NCI-H2227 (cell line): ENCODE measurements around the gene RALGAPA1.
"Not testable (repeated sequence)": the region's sequence is repeated elsewhere in the genome, so short reads cannot be mapped to it uniquely, and the experiment has no call there.

ENCODE experiments used
- DNase-seq: peaks from one replicate; lab custom pipeline; 2025; ENCODE audit not compliant: unreplicated experiment; lab: John Stamatoyannopoulos, UW

RALGAPA1 gene

DNA sequence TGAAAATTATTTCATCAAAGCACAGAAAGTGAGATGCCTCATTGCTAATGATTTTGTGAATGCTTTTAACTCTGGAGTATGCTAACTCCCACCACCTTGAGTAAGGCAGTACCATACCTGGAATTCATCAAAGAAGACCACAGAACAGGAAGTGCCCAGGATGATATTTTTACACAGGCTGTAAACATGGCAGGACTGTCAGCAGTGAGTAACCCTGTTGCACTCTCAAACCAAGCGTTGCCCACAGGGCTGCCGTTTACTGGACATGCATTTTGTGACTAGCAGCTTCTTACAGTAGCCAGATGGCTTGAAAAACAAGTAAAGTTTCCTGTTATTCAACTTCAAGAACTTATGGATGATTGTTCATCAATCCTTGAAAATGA is 42.4 kb downstream of the RALGAPA1 start:
- no peak for DNase-seq

DNA sequence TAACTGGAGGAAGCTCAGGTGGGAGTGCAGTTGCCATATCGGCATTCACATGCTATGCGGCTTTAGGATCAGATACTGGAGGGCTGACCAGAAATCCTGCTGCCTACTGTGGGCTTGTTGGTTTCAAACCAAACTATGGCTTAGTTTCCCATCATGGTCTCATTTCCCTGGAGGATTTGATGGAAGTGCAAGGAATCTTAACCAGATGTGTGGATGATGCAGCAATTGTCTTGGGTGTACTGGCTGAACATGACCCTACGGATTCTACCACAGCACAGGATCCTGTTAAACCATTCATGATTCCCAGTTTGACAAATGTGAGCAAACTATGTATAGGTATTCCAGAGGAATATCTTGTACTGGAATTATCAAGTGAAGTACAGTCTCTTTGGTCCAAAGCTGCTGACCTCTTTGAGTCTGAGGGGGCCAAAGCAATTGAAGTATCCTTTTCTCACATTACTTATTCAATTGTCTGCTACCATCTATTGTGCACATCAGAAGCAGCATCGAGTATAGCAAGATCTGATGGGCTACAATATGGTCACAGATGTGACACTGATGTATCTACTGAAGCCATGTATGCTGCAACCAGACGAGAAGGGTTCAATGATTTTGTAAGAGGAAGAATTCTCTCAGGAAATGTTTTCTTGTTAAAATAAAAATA is 42.9 kb downstream of the RALGAPA1 start:
- no peak for DNase-seq

DNA sequence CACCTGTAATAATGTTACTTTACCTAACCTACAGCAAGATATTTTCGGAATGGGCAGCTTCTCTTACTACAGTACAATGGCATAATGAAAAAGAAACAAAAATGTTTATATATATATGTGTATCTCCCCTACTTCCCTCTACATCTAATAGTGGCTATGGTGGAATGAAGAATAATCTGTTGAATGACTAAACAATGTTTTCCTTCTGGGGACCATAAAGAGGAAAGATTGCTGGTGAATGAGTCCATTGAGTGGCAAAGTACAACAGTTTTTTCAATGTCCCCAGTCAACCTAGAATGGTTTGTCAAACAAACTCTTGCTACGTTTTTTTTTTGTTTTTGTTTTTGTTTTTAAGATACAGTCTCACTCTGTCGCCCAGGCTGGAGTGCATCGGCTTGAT is 47.2 kb downstream of the RALGAPA1 start:
- no peak for DNase-seq

DNA sequence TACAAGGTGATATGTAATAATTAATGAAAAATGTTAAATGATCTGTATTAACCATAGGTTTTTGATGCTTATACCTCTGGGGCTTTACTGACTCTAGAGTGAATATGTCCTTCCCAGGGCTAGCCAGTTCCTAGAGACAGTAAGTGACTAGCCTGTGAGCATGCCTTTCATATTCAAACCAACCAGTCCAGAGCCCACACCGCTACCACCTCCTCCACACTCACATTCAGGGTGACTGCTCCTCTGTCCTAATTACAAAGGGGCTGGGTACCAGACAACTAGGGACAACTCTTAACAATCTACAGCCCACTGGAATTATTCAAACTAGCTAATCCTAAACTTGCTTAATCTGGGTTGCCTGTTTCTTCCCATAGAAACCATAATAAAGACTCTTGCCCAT is 49.0 kb downstream of the RALGAPA1 start:
- DNase-seq = no peak

DNA sequence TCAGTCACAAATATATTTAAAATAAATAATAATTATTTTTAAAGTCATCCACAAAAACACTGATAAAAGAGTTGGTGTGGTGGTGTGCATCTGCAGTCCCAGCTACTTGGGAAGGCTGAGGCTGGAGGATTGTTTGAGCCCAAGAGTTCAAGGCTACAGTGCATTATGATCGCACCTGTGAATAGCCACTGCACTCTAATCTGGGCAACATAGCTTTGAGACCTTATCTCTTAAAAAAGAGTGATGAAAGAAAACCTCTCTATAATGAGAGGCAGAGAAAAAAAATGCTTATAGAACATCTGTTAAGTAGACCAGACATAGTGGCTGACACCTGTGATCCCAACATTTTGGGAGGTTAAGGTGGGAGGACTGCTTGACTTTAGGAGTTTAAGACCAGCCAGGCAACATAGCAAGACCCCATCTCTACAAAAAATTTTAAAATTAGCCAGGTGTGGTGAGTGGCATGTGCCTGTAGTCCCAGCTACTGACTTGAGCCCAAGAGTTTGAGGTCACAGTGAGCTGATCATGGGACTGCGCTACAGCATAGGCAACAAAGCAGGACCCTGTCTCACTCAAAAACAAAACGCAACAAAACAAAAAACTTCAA is 50.5 kb downstream of the RALGAPA1 start:
- DNase-seq = no peak

DNA sequence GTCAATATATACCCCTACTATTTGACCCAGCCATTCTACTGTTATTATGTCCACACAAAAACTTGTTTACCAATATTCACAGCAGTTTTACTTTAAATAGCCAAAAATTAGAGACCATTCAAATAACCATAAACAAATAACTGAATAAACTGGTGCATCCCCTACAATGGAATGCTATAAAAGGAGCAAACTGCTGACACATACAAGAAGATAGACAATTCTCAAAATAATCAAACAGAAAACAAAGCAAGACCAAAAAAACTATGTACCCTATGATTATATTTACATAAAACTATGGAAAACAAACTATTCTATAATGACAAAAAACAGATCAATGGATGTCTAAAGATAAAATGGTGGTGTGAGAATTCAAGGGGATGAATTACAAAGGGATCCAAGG is 54.4 kb downstream of the RALGAPA1 start:
- no peak for DNase-seq

DNA sequence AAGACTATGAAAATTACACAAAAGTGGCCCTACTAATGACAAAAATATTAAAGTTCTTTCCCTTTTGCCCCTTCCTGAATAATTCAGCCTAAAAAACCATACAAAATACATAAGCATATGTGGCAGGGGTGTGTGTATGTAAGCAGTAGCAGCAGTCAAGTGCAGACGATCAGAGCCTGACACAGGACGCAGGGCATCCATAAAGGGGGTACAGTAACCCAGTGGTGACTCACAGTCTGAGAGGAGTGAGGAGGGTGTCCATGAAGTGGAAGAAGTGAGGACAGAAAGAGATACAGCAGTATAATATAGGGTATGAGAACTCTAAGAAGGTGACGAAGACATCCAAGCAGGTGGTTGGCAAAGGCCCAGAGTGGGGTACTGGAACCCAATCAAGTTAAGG is 56.7 kb downstream of the RALGAPA1 start:
- no peak for DNase-seq

DNA sequence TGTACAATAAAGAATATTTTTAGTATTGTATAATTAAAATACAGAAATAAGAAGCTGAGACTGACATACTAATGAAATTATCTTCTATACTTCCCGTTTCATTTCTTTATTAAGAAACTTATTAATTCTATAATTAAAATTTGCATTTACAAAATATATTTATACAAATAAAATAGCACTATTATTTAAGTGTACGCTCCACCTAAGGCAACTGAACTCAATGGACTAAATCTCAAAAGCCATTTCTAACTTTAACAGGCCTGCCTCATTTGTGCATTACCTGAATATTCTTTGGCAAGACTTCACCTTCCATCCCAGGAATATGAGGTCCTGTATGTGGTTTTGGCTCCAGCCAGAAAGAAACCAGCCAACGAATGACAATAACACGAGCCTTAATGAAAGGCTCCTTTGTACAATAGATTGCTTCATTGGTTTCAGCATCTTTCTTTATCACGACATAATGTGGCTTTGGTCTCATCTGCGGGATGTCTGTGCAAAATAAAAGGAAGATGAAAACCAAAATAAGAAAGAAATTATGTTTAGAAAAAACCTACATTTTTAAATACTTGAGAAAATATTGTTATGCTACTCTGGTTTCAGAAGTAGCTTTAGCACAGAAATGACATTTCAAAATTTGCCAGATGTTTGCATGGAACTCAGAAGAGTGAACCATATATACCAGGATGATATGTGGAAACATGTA is 58.7 kb downstream of the RALGAPA1 start:
- DNase-seq = no peak

DNA sequence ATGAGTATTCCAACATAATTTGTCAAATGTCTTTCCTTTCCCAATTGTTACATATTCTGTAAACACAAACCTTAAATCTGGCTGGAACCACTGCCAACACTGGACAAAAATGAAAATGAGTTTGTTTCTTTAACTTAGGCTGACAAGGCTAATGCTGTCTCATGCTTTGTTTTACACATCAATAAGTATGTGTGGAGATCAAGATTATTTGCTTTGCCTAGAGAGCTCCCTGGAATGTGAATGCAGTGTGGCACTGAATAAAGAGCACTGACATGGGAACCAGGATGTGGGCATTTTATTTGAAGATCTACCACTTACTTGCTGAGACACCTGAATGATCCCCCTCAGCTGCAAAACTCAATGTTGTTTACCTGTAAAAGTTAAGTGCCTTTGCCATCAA is 61.7 kb downstream of the RALGAPA1 start:
- no peak for DNase-seq

DNA sequence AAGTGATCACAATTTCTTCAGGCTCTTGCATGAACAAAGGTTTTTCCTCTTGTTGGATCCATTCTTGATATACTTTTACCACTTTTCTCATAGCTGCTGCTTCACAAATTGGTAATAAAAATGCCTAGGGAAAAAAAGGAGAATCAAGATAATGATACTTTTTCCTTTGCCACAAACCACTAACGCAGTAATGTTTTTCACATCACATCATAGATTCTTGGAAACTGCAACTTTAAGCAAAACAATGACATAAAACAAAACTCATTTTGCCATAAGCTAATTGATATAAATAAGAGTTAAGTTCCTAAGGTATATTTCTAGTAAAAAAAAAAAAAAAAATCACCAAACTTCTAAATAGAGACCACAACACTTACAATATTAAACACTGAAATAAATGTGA is 66.7 kb downstream of the RALGAPA1 start:
- no peak for DNase-seq

DNA sequence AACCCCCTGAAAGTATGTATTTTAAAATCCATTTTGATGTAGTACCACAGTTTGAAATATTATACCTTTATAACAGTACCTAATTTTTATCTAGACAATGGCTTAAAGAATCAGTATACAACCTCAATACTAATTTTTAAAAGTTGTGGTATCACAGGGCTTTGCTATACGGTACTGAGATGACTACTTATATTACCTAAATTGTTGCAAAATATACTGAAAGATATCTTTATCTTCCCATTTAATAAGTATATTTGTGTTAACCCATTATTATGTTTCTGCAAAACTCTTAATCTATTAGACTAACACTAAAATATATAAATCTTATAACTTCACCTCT is 67.1 kb downstream of the RALGAPA1 start:
- DNase-seq = no peak

DNA sequence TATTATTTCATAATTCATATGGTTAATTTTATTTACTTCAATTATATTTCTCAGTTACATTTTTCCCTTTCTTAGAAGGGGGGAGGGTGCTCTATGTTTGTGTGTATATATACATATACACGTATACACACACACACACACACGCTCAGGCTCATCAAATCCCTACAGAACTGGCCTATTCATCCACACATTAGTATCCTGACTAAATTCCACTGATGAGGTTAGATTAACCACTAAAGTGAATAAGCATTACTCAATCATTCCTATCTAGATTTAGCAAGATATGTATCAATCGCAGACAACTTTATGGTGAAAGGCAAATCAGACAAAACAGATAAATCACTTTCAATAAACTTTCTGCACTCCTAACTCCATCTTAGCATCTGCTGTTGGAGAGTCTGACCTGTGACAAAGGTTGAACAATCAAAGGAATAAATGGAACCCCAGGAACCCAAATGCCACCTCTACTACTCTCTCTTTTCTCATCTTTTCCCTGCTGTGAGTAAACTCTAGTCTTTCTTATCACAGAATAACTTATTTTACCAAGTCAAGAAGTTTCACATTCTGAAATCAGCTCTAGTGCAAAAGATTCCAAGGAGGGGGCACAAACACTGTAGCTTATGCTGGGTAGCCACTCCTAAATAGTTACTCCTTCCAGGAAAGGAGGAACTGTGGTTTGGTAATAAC is 67.6 kb downstream of the RALGAPA1 start:
- no peak for DNase-seq

DNA sequence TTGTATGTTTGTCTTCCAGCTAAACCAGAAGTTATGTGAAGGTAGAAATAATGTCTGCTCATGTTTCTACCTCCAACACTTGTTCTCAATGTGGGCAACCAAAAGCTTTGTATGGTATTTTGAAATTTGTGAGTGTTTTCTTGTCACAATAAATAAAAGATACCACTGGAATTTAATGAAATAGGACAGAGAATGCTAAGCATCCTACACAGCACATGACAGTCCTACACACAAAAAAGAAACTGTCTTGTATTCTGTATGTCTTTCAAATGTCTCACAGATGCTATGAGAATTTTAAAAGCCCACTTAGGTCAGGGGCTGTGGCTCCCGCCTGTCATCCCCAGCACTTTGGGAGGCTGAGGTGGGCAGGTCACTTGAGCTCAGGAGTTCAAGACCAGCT is 68.9 kb downstream of the RALGAPA1 start:
- DNase-seq = no peak

DNA sequence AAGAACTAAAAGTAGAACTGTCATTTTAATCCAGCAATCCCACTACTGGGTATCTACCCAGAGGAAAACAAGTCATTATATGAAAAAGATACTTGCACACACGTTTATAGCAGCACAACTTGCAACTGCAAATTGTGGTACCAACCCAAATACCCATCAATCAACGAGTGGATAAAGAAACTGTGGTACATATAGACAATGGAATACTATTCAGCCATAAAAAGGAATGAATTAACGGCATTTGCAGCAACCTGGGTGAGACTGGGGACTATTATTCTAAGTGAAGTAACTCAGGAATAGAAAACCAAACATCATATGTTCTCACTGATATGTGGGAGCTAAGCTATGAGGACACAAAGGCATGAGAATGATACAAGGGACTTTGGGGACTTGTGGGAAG is 73.9 kb downstream of the RALGAPA1 start:
- not testable (repeated sequence) for DNase-seq

DNA sequence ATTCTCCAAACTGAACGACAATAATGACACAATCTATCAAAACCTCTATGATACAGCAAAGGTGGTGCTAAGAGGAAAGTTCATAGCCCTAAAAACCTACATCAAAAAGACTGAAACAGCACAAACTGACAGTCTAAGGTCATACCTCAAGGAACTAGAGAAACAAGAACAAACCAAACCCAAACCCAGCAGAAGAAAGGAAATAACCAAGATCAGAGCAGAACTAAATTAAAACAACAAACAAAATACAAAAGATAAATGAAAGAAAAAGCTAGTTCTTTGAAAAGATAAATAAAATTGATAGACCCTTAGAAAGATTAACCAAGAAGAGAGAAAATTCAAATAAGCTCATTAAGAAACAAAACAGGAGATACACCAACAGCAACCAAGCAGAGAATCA is 75.6 kb downstream of the RALGAPA1 start:
- DNase-seq = not testable (repeated sequence)

DNA sequence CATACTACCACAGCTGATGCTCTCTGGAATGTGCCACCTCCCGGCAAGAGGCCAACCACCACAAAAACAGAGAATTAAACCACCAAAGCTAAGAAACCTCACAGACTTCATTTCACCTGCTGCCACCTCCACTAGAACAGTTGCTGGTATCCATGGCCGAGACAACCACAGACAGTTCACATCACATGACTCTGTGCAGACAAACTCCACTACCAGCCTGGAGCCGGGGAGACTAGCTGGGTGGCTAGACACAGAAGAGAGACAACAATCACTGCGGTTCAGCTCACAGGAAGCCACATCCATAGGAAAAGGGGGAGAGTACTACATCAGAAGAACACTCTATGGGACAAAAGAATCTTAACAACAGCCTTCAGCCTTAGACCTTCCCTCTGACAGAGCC is 78.2 kb downstream of the RALGAPA1 start:
- no peak for DNase-seq

DNA sequence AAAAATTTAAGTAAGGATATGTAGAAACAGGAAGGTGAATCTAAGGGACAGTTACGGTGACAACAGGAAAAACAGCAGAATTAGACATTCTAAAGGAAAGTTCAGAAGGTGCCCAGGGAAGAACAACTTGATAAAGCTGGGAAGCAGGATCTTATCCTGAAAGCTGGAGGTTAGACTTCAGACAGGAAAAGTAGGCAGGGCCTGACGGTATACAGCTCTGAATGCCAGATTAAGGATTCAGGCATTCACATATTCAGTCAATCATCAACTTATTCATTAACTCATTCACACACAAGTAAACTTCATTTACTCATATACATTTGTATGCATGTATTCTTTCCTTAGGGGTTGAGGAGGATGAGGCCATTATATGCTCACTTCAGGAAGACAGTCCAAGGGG is 81.3 kb downstream of the RALGAPA1 start:
- no peak for DNase-seq

DNA sequence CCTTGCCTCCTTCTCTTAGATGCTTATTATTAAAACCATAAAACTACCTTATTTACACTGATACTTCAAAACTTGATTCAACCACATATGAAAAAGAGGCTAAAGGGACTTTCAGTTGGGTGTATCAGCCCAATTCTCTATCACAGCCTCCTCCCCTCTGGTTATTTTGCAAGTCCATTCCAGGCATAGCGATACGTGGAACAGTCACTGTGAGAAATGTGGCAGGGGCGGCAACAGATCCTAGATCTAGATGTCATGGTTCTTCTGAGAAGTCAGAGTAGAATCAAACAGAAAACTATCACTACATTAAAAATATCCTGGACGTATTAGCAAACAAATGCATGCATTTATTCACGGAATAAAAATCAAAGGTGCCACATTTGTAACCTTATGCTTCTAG is 83.2 kb downstream of the RALGAPA1 start:
- no peak for DNase-seq

DNA sequence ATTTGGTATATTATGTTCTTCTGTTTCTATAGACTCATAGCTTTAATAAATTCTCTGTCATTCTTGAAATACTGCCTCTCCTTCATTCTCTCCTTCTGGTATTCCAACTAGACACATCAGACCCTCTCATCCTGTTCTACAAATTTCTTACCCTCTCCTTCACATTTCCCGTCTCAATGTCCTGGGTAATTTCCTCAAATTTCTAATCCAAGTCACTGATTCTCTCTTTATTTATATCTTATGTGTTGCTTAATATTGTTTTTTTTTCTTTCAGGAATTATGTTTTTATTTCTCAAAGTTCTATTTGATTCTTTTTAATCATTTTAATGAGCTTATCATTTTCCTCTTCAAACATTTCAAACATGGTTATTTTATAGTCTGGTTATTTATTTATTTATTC is 94.0 kb downstream of the RALGAPA1 start:
- no peak for DNase-seq

DNA sequence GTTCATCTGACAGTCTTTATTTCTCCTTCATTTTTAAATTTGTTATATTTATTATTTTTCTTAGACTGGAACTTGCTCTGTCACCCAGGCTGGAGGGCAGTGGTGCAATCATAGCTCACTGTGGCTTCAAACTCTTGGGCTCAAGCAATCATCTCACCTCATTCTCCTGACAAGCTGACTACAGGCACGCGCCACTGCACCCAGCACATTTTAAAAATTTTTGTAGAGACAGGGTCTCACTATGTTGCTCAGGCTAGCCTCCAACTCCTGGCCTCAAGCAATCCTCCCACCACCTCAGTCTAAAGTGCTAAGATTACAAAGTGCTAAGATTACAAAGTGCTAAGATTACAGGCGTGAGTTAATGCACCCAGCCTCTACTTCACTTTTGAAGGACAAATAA is 96.6 kb downstream of the RALGAPA1 start:
- DNase-seq = no peak

DNA sequence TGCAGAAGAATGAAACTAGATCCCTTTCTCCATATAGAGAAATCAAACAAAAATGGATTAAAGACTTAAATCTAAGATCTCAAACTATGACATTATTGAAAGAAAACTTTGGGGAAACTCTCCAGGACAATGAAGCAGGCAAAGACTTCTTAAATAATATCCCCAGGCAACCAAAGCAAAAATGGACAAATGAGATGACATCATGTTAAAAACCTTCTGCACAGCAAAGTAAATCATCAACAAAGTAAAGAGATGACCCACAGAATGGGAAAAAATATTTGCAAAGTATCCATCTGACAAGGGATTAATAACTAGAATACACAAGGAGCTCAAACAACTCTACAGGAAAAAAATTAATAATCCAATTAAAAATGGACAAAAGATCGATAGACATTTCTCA is 101.0 kb downstream of the RALGAPA1 start:
- no peak for DNase-seq

DNA sequence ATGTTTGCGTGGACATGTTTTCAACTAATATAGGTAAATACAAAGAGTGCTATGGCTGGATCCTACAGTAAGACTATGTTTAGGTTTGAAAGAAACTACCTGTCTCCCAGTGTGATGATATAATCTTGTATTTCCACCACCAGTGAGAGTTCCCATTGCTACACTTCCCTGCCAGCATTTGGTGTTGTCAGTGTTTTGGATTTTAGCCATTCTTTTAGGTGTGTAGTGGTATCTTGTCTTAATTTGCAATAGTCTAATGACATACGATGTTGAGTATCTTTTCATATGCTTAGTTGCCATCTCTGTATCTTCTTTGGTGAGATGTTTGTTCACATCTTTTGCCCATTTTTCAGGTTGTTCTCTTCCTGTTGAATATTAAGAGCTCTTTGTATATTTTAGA is 103.5 kb downstream of the RALGAPA1 start:
- no peak for DNase-seq
